Body of pancreas (tissue), 4 donors: ENCODE data around the gene LNX1.

Source experiments
- POLR2A ChIP-seq, 3 donors: fragments of 450-650 bp; IDR thresholded peaks; one replicate each; pipeline ENCODE4 v1.6.1; 2016; ENCODE audit warnings: antibody characterized with exemption in 3 of 3, mild to moderate bottlenecking in 2 of 3
- TF ChIP-seq, protein P1 (sequence below), 7 experiments: fragments of 450-650 bp in 4 of 7; fragments of 200-600 bp in 3 of 7; sonication (generic) in 3 of 7; IDR thresholded peaks; one replicate each; pipeline ENCODE4 v1.5.1; 2016 to 2019; ENCODE audit warnings: antibody characterized with exemption in 7 of 7

DNA sequence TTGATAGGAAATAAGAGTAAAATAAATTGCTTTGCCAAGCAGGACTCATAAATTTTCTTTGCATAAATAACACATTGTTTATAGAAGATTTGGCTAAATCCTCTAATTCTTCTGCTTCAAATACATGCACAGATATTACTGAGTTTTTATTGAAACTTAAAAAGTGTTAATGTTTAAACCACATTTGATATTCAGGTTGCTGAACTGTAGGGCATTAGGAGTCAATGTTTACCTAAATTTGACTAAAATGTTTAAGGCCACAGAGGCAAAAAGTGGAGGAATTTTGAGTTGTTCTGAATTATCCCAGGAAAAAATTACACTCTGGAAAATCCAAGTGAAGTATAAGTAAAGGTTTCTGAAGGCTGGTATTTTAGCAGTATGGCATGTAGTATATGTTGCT, 135.1 kb downstream of the LNX1 start:
- TF ChIP-seq, protein P1, sequence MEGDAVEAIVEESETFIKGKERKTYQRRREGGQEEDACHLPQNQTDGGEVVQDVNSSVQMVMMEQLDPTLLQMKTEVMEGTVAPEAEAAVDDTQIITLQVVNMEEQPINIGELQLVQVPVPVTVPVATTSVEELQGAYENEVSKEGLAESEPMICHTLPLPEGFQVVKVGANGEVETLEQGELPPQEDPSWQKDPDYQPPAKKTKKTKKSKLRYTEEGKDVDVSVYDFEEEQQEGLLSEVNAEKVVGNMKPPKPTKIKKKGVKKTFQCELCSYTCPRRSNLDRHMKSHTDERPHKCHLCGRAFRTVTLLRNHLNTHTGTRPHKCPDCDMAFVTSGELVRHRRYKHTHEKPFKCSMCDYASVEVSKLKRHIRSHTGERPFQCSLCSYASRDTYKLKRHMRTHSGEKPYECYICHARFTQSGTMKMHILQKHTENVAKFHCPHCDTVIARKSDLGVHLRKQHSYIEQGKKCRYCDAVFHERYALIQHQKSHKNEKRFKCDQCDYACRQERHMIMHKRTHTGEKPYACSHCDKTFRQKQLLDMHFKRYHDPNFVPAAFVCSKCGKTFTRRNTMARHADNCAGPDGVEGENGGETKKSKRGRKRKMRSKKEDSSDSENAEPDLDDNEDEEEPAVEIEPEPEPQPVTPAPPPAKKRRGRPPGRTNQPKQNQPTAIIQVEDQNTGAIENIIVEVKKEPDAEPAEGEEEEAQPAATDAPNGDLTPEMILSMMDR (IDR thresholded peaks at IDR 0.05): no peak
- TF ChIP-seq POLR2A (IDR thresholded peaks at IDR 0.05): no peak
